ENCODE measurements around the gene PRSS2.
"Not testable (repeated sequence)": the region's sequence is repeated elsewhere in the genome, so short reads cannot be mapped to it uniquely, and the experiment has no call there.

The PRSS2 gene

GRCh38 chr7:142773230-142773629, 2.5 kb downstream of the PRSS2 start:
- no peak overlapping the region for H3K4me3 ChIP-seq (ENCODE audit: control insufficient read depth, low read depth, low read length)
- DNase-seq (ENCODE audit: low read depth), result no peak
- no peak for TF ChIP-seq CTCF (conservative IDR thresholded peaks at IDR 0.05; ENCODE audit: control insufficient read depth, insufficient read depth, low read depth, low read length)

- no peak for DNase-seq (ENCODE audit: low read depth)
- no peak for TF ChIP-seq CTCF (conservative IDR thresholded peaks at IDR 0.05; ENCODE audit: control insufficient read depth, insufficient read depth, low read depth, low read length)
- no peak overlapping the region for H3K4me3 ChIP-seq (ENCODE audit: control insufficient read depth, low read depth, low read length)
Measured at GRCh38 chr7:142773937-142774744, 3.4 kb downstream of the PRSS2 start.

- no peak for TF ChIP-seq CTCF (conservative IDR thresholded peaks at IDR 0.05; ENCODE audit: control insufficient read depth, insufficient read depth, low read depth, low read length)
- DNase-seq (ENCODE audit: low read depth), result no peak
- no peak overlapping the region for H3K4me3 ChIP-seq (ENCODE audit: control insufficient read depth, low read depth, low read length)
Measured at GRCh38 chr7:142774826-142775225, 4.1 kb downstream of the PRSS2 start.

GRCh38 chr7:142775351-142776115, 4.8 kb downstream of the PRSS2 start:
- not testable (repeated sequence) for H3K4me3 ChIP-seq (ENCODE audit: control insufficient read depth, low read depth, low read length)
- peak; percentile 19 for DNase-seq (ENCODE audit: low read depth)

GRCh38 chr7:142776206-142776844, 5.6 kb downstream of the PRSS2 start:
- no peak for TF ChIP-seq CTCF (conservative IDR thresholded peaks at IDR 0.05; ENCODE audit: control insufficient read depth, insufficient read depth, low read depth, low read length)
- peak; percentile 50 for DNase-seq (ENCODE audit: low read depth)
- no peak overlapping the region for H3K4me3 ChIP-seq (ENCODE audit: control insufficient read depth, low read depth, low read length)

GRCh38 chr7:142776845-142777225, 6.1 kb downstream of the PRSS2 start:
- DNase-seq (ENCODE audit: low read depth); H3K4me3 ChIP-seq (ENCODE audit: control insufficient read depth, low read depth, low read length): not testable (repeated sequence)

- DNase-seq (ENCODE audit: low read depth), result no peak
- no peak for TF ChIP-seq CTCF (conservative IDR thresholded peaks at IDR 0.05; ENCODE audit: control insufficient read depth, insufficient read depth, low read depth, low read length)
- no peak overlapping the region for H3K4me3 ChIP-seq (ENCODE audit: control insufficient read depth, low read depth, low read length)
Measured at GRCh38 chr7:142777318-142777717, 6.5 kb downstream of the PRSS2 start.
